ENCODE measurements around the gene GSTP1.
"Not testable (repeated sequence)": the region's sequence is repeated elsewhere in the genome, so short reads cannot be mapped to it uniquely, and the experiment has no call there.

Gene GSTP1

GRCh38 chr11:67597458-67597857 lies 13.8 kb downstream of the GSTP1 start:
- not testable (repeated sequence) for DNase-seq (ENCODE audit: low spot score)

DNA sequence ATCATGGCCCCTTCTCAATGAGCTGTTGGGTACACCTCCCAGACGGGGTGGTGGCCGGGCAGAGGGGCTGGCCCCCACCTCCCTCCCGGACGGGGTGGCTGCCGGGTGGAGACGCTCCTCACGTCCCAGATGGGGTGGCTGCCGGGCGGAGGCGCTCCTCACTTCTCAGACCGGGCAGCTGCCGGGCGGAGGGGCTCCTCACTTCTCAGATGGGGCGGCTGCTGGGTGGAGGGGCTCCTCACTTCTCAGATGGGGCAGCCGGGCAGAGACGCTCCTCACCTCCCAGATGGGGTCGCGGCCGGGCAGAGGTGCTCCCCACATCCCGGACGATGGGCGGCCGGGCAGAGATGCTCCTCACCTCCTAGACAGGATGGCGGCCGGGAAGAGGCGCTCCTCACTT lies 14.4 kb downstream of the GSTP1 start:
- not testable (repeated sequence) for DNase-seq (ENCODE audit: low spot score)

DNA sequence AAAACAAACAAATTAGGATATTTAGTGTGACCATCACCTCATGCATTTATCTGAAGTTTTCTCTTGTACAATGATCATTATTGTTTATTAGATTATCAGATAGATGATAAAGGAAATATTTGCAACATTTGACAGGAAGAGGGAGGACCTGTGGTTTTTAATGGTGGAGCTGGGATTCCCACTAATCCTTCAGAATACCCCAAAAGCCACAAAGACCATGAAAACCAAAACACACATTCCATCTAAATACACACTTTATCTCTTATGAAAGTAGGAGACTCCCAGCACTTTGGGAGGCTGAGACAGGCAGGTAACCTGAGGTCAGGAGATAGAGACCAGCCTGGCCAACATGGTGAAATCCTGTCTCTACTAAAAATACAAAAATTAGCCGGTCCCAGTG lies 15.5 kb downstream of the GSTP1 start:
- no peak for DNase-seq (ENCODE audit: low spot score)

DNA sequence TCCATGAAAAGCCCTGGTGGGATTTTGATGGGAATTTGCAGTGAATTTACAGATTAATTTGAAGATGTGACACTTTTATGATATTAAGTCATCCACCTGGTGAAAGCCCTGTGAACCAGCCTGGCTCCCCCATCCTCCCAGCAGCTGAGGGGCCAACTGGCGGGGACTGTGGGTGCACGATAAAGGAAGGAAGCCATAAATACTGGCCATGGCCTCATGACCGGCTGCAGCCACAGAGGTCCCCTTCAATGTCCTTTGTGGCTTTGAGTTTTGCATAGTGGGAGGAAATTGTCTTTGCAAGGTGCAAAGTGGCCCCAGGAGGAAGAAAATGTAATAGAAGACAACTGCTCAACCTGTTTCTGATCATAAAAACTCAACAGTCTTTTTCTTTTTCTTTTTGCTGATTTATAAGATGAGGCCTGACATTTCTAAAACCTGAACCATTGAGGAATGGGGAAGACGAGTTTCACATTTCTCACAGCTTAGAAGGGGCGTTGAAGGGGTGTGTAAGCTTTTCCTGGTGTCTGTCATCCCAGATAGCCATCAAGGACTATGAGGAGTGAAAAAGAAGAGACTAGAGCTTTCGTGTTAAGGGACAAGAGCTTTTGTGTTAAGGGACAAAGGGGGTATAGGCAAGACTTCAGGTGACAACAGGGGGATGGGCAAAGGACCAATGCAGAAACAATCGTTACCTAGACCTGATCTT lies 16.9 kb downstream of the GSTP1 start:
- no peak for DNase-seq (ENCODE audit: low spot score)

DNA sequence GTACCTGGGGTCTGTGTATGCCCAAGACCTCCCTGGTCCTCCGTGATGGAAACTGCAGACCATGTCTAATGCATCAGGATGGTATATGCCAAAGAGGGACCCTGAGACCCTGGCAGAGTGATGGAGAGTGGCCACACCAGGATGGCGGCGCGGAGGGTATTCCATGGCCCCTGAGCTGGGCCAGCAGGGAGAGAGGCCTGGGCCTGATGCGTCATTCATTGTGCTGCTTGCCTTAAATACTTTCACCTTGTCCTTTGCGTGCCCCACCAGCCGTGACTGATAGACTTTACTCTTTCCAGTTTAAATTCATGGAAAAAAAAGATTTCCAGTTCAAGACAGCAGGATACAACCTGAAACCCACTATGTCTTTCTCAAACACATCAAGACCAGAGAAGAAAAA lies 17.5 kb downstream of the GSTP1 start:
- DNase-seq (ENCODE audit: low spot score), result no peak

- DNase-seq (ENCODE audit: low spot score), result not testable (repeated sequence)
Measured at GRCh38 chr11:67604119-67604518, 20.5 kb downstream of the GSTP1 start.

- DNase-seq (ENCODE audit: low spot score), result no peak
Measured at GRCh38 chr11:67604815-67605214, 21.2 kb downstream of the GSTP1 start.

DNA sequence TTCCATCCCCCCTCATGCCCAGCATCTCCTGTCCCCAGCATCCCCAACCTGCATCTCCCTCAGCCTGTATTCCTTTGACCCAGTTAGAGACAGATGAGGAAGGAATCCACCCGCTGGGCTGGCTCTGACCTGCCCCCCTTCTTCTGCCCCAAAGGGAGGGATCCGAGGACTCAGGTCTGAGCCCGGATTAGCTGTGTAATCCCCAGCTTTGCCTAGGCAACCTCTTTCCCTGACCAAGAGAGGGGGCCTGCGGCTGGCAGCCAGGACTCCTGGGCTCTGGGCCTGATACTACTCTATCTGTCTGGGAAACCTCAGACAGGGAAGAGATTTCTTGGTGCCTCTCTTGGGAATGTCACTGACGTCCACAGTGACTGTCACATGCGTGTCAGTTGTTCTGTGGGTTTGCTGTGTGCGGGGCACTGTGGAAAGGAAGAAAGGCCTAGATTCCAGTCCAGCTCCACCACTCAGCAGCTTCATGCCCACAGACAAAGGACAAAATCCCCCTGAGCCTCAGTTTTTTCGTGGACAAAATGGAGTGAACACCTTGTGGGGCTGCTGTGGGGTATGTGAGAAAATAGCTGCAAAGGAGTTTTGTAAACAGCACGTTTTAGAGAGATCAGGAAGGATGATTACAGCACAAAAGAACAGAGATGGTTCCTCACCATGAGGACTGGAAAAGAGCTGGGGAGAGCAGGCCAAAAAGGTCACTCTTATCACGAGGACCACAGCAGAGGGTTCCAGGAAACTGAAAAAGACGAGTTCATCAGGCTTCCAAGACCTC lies 21.8 kb downstream of the GSTP1 start:
- DNase-seq (ENCODE audit: low spot score), result no peak

DNA sequence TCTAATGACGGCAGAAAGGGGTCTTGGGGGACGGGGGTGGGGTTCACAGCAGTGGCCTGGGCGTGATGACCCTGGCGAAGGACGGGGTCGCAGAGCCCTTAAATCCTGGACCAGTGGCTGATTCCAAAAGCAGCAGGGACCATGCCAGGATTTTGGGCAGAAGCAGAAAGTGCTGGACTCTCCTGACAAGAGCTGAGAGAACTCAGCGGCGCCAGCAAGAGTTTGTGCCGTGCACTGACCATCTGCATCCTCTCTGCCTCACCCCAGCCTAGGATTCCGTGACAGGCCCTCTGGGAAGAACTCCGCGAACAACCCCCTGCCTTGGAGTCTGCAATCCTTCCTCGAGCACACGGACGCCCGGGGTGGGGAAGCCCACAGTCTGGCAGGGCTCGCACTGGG lies 22.5 kb downstream of the GSTP1 start:
- no peak for DNase-seq (ENCODE audit: low spot score)

DNA sequence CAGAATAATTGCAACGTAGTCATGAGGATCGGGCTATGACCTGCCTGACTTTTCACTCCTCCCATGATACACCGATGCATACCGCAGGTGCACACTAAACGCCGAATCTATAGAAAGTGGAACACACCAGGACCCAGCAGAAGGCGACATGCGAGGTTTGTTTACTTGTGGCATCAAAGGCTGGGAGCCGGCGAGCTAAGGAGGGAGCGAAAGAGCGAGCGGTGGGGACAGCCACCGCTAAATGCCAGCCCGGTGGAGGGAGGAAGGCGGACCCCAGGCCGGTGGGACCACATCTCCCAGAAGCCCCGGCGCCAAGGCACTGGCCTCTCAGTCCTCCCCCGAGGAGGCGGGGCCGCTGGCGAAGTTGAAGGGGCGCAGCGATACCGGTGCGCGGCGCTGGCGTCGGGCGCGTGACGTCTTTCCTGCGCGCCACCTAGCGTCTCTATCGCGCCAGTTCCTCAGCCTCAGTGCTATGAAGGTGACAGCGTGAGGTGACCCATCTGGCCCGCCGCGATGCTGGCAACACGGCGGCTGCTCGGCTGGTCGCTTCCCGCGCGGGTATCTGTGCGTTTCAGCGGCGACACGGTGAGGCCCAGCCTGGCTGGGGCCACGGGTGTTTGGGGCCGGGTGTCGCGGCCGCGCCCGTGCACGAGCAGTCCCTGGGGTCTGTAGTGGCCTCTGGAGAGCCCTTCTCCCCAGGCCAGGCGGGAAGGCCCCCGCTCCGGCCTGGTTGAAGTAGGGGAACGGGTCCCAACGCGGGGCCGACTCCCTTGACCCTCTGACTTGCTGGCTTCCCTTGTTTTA lies 23.1 kb downstream of the GSTP1 start, which contains the start of gene NDUFV1:
Gene NDUFV1, plus strand, starts transcription at position 445 of the 804 bp plus-strand sequence. Its CDS starts 69 bp downstream, at position 514.
- peak; percentile 96 for DNase-seq (ENCODE audit: low spot score)

DNA sequence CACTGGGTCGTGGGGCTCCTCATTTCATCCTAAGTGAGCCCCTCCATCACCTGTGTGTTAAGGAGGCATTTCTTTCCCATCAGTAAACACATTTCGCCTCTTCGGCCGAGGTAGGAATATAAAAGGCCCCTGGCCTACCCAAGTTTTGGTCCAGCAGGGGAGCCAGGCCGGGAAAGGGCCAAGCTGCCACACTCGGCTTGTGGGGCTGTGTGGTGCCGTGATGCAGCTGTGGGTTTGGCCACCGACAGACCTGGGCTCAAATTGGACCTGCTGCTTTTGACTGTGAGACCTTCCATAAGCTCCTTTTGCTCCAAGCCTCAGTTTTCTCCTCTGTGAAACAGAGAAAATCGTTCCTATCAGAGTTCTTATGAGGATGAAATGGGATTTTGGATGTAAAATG lies 23.9 kb downstream of the GSTP1 start:
- DNase-seq (ENCODE audit: low spot score), result no peak

- DNase-seq (ENCODE audit: low spot score), result no peak
Measured at GRCh38 chr11:67608486-67608885, 24.9 kb downstream of the GSTP1 start.

DNA sequence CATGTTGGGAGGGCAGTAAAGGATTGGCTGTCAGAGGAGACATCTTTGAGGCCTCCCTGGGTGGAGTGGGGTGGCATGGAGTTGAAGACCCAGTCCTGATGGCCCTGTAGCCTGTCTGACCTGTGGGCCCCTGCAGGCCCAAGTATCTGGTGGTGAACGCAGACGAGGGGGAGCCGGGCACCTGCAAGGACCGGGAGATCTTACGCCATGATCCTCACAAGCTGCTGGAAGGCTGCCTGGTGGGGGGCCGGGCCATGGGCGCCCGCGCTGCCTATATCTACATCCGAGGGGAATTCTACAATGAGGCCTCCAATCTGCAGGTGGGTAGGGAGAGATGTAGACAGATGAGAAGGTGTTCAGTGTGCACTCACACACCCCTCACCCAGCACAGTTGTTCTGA lies 25.7 kb downstream of the GSTP1 start:
- DNase-seq (ENCODE audit: low spot score), result no peak

DNA sequence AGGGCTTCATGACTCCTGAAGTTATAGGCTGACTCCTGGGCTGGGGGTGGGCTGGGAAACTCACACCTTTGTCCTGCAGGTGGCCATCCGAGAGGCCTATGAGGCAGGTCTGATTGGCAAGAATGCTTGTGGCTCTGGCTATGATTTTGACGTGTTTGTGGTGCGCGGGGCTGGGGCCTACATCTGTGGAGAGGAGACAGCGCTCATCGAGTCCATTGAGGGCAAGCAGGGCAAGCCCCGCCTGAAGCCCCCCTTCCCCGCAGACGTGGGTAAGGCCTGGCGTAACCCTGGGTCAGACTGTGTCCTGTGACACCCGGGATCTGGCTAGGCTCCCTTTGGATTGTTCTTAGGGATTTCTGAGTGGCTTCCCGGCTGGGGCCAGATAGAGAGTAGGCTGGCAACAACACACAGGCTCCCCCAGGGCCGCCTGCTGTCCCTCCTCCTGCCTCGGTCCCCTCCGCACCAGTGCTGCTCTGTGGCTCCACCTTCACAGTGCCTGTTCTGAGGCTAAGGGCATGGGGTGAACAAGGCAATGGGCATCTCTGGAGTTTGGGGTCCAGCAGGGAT lies 26.8 kb downstream of the GSTP1 start:
- no peak for DNase-seq (ENCODE audit: low spot score)

- DNase-seq (ENCODE audit: low spot score), result no peak
Measured at GRCh38 chr11:67611165-67611564, 27.6 kb downstream of the GSTP1 start.

GRCh38 chr11:67611704-67612587 lies 28.3 kb downstream of the GSTP1 start:
- no peak for DNase-seq (ENCODE audit: low spot score)

DNA sequence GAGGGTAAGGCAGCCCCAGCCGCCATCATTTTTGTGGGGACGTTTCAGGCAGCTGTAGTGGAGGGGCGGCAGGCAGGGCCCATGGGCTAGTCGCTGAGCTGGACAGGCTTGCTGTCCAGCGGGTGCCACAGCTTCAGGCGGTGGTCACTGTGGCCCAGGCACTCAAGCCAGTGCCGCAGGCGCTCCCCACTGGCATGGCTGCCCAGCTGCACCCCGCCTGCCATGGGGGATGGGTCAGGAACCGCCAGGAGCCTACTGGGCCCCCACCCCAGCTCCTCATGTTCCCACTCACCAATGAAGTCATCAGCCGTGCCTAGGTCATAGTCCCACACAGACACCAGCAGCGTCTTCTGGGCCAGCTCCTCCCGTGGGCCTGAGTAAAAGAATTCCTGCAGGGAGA lies 29.1 kb downstream of the GSTP1 start:
- no peak for DNase-seq (ENCODE audit: low spot score)

- DNase-seq (ENCODE audit: low spot score), result no peak
Measured at GRCh38 chr11:67613313-67613959, 29.8 kb downstream of the GSTP1 start.

- peak; percentile 86 for DNase-seq (ENCODE audit: low spot score)
Measured at GRCh38 chr11:67613960-67614715, 30.5 kb downstream of the GSTP1 start.
